ENCODE measurements around the gene PFKFB1. TPM values are rescaled to one million over a fixed set of nuclear protein-coding genes. Genes with fewer than 3 reads are reported as not detected.

The PFKFB1 gene
- total RNA-seq, 1 experiment from 2014 or later = 0.55 TPM

GRCh38 chrX:54891573-54891972, 102.4 kb downstream of the PFKFB1 start:
- Mint-ChIP-seq H3K4me1 (no peaks in the 10 kb centered on the region), H3K4me3 (no peak overlapping the region), H3K27me3 (ENCODE audit: low read depth) (peaks cover 13% of the 10 kb centered on the region), H3K9me3 (peaks cover 76 to 85% of the 10 kb centered on the region in 2 experiments), H3K36me3 (ENCODE audit: insufficient read depth in 1 of 3, low read depth in 3 of 3) (peaks cover 0 to 4% (median 3%) of the 10 kb centered on the region in 3 experiments; a peak in 2 of 7 replicates), H3K27ac (no peak overlapping the region)
- Histone ChIP-seq H3K23ac (ENCODE audit: insufficient read length, low read depth, low read length) (no peak overlapping the region), H3T11ph (ENCODE audit: low read length) (no peak overlapping the region), H3K27ac (ENCODE audit: insufficient read length, low read depth, low read length) (no peak overlapping the region), H4K91ac (ENCODE audit: insufficient read length, low read depth, low read length) (no peak overlapping the region), H2BK5ac (ENCODE audit: insufficient read length, low read length) (no peak overlapping the region), H3K56ac (ENCODE audit: insufficient read length, low read depth, low read length) (no peak overlapping the region), H2BK120ac (ENCODE audit: low read depth, low read length, poor library complexity, severe bottlenecking) (no peak overlapping the region), H3K23me2 (ENCODE audit: insufficient read length, low read depth, low read length, poor library complexity, severe bottlenecking) (no peaks in the 10 kb centered on the region), H4K5ac (ENCODE audit: insufficient read length, low read depth, low read length) (no peak overlapping the region), H3K4me1 (ENCODE audit: insufficient read depth, low read length) (no peaks in the 10 kb centered on the region), H2AFZ (ENCODE audit: low read length) (no peak overlapping the region), H2BK20ac (ENCODE audit: low read depth, low read length, poor library complexity, severe bottlenecking) (no peak overlapping the region), H2BK15ac (ENCODE audit: low read depth, low read length) (no peak overlapping the region), H3K79me2 (ENCODE audit: insufficient read depth, low read length) (no peaks in the 10 kb centered on the region), H2BK12ac (ENCODE audit: insufficient read length, low read depth, low read length) (no peak overlapping the region), H4K20me1 (ENCODE audit: control insufficient read depth, insufficient read depth, insufficient read length) (no peaks in the 10 kb centered on the region), H4K8ac (replicated peaks; ENCODE audit: insufficient read length, low read depth, low read length) (no peak overlapping the region), H3K9me3 (ENCODE audit: control insufficient read depth, low read depth, low read length) (peaks cover 24% of the 10 kb centered on the region), H2AK5ac (ENCODE audit: insufficient read length, low read length) (no peak overlapping the region), H3K14ac (ENCODE audit: insufficient read depth, low read length) (no peak overlapping the region), H3K4me2 (ENCODE audit: insufficient read depth, insufficient read length, low read length) (no peak overlapping the region), H3K9ac (ENCODE audit: extremely low read depth, insufficient read length, low read length) (no peak overlapping the region), H3K4ac (ENCODE audit: low read depth, low read length) (no peak overlapping the region), H3K27me3 (ENCODE audit: insufficient read depth, low read length) (no peaks in the 10 kb centered on the region), H3K18ac (ENCODE audit: insufficient read length, low read depth, low read length) (no peak overlapping the region), H3K79me1 (ENCODE audit: insufficient read depth, low read depth, low read length, poor library complexity, severe bottlenecking) (no peaks in the 10 kb centered on the region)
- TF ChIP-seq, protein P1, sequence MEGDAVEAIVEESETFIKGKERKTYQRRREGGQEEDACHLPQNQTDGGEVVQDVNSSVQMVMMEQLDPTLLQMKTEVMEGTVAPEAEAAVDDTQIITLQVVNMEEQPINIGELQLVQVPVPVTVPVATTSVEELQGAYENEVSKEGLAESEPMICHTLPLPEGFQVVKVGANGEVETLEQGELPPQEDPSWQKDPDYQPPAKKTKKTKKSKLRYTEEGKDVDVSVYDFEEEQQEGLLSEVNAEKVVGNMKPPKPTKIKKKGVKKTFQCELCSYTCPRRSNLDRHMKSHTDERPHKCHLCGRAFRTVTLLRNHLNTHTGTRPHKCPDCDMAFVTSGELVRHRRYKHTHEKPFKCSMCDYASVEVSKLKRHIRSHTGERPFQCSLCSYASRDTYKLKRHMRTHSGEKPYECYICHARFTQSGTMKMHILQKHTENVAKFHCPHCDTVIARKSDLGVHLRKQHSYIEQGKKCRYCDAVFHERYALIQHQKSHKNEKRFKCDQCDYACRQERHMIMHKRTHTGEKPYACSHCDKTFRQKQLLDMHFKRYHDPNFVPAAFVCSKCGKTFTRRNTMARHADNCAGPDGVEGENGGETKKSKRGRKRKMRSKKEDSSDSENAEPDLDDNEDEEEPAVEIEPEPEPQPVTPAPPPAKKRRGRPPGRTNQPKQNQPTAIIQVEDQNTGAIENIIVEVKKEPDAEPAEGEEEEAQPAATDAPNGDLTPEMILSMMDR (conservative IDR thresholded peaks at IDR 0.05) = peak; percentile 65
- no peak for DNase-seq
- no CpG with 5 or more reads among the region's 3 CpGs for whole genome bisulfite sequencing (ENCODE audit: extremely low coverage, insufficient read length, low lambda C conversion rate)

All from H9 (cell line).